ENCODE data around the gene HLA-DOB.
A peak's percentile ranks its signal among the peaks of the same experiment; 100 is the strongest.

The HLA-DOB gene

DNA sequence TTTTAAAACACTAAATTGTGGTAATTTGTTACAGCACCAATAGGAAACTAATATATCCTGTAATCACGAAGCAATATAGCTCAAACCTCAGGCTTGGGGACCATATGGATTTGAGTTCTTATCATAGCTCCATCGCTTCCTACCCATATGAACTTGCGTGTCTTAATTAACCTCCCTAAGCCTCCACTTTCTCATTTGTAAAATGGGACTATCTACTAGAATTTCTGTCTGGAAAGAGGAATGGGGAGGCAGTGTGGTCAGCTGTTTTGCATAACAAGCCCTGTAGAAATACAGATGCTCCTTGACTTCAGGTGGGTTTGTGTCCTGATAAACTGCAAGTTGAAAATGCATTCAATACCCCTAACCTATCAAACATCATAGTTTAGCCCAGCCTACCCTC, 17.1 kb downstream of the HLA-DOB start:
- DNase-seq (ENCODE audit: low read depth): no peak
- TF ChIP-seq, protein P1, sequence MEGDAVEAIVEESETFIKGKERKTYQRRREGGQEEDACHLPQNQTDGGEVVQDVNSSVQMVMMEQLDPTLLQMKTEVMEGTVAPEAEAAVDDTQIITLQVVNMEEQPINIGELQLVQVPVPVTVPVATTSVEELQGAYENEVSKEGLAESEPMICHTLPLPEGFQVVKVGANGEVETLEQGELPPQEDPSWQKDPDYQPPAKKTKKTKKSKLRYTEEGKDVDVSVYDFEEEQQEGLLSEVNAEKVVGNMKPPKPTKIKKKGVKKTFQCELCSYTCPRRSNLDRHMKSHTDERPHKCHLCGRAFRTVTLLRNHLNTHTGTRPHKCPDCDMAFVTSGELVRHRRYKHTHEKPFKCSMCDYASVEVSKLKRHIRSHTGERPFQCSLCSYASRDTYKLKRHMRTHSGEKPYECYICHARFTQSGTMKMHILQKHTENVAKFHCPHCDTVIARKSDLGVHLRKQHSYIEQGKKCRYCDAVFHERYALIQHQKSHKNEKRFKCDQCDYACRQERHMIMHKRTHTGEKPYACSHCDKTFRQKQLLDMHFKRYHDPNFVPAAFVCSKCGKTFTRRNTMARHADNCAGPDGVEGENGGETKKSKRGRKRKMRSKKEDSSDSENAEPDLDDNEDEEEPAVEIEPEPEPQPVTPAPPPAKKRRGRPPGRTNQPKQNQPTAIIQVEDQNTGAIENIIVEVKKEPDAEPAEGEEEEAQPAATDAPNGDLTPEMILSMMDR (IDR thresholded peaks at IDR 0.05; ENCODE audit: low read length, missing control alignments): no peak
- no peak overlapping the region for H3K4me3 ChIP-seq (replicated peaks; ENCODE audit: low read depth, low read length)

DNA sequence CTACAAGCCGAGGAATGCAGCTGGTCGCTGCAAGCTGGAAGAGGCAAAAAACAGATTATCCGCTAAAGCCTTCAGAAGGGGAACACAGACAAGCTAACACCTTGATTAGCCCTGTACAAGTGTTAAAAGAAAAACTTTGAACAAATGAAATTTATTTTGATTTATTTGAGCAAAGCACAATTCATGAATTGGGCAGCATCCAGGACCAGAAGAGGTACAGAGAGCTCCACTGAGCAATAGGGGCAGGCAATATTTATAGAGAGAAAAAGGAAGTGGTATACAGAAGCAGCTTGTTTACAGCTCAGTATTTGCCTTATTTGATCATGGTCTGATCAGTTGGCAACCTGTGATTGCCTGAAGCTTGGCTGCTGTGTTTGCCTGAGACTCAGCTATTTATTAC, 17.6 kb downstream of the HLA-DOB start:
- TF ChIP-seq, protein P1 (IDR thresholded peaks at IDR 0.05; ENCODE audit: low read length, missing control alignments): no peak
- DNase-seq (ENCODE audit: low read depth): no peak

DNA sequence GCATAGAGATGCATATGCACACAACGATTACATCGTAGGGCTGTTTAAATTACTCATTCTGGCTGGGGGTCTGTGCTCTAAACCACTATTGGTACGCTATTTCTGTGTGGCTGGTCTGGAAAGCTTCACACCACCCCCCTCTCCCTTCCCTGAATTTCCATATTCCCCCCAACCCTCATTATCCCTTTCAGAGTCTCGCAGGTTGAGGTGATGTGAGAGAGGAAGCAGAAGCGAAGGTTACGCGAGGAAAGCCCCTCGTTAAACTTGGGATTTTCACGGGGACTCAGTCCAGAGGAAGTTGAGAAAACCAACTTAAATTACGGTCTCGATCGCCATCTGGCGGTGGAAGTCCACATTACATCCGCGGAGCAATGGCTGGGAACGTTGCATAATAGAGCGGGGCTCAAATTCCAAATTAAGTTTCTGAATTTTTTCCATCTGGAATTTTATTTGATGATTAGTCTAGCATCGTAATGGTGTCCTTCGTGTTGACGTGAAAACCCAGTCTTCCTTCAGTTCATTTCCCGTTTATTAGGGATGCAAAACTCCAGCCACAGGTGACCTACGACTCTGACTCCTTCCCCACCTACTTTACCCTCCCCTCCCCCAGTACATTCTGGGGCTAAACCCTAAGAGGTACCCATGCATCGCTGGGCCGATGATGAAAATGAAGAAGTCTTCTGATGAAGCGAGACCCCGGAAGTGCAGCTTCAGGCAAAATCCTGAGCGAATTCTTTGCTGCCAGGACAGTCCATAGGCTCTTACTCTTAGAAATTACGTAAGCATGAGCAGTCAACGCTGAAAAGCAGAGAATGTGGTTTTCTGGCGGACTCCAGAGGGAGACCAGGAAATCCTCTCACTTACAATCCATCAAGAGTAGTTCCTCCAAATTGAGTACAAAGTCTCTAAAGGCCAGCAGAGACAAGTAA, 19.7 kb downstream of the HLA-DOB start:
- H3K4me3 ChIP-seq (replicated peaks; ENCODE audit: low read depth, low read length): peak overlapping the region; percentile 27
- DNase-seq (ENCODE audit: low read depth): peak; percentile 75
- TF ChIP-seq, protein P1 (IDR thresholded peaks at IDR 0.05; ENCODE audit: low read length, missing control alignments): peak; percentile 72

More for the DNA sequence above, 17.6 kb downstream of the HLA-DOB start:
- no peak overlapping the region for H3K4me3 ChIP-seq (replicated peaks; ENCODE audit: low read depth, low read length)

DNA sequence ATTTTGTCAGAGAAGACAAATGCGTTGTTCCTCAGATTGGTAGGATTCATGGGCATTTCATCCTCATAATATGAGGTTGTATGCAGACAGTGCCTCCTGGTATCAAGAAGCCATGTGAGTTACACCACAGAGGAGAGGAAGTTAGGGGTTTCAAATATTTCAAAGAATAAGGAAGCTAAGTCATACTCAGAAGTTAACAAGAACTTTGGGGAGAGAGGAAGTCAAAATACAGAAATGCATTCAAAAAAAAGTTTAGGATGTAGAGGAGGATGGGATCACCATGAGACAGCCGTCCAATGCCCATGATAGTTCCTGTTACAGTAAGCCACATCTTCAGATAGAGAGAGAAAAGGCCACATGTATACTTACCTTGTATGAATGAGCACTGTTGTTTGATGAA, 22.3 kb downstream of the HLA-DOB start:
- TF ChIP-seq, protein P1 (IDR thresholded peaks at IDR 0.05; ENCODE audit: low read length, missing control alignments): no peak
- no peak for DNase-seq (ENCODE audit: low read depth)
- H3K4me3 ChIP-seq (replicated peaks; ENCODE audit: low read depth, low read length): no peak overlapping the region

DNA sequence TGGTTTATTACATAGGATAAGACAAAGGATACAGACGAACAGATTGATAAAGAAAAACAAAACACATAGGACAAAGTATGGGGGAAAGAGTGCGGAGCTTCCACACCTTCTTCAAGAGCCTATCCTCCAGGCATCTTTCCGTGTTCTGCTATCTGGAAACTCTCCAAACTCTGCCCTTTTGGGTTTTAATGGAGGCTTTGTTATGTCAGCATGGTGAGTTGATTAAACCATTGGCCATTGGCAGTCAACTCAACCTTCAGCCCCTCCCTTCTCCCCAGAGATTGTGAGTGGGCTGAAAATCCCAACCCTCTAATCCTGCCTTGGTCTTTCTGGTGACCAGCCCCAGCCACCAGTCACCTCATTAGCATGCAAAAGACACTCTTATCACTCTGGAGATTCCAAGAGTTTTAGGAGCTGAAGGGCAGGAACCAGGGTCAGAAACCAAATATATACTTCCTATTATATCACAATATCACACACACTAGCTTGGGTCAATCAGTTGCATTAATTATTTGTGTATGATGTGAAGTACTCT, 23.8 kb downstream of the HLA-DOB start:
- no peak overlapping the region for H3K4me3 ChIP-seq (replicated peaks; ENCODE audit: low read depth, low read length)
- TF ChIP-seq, protein P1 (IDR thresholded peaks at IDR 0.05; ENCODE audit: low read length, missing control alignments): no peak
- DNase-seq (ENCODE audit: low read depth): no peak

DNA sequence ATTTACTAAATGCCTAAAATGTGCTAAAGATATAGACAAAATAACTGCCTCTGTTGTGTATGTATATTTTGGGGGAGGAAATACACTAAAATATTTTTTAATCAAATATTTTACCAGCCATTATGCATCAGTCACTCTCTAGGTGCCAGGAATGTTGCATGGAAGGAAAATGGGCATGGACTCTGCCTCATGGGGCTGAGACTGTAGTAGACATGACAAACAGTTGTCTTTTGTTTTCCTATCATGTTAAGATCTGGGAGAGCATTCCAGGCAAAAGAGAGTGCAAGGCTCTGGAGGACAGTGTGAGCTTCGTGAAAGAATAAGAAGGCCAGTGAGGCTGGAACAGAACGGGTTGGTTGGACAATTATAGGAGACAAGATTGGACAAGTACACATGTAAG, 26.5 kb downstream of the HLA-DOB start:
- H3K4me3 ChIP-seq (replicated peaks; ENCODE audit: low read depth, low read length): no peak overlapping the region
- TF ChIP-seq, protein P1 (IDR thresholded peaks at IDR 0.05; ENCODE audit: low read length, missing control alignments): no peak
- DNase-seq (ENCODE audit: low read depth): no peak
